ENCODE results near the gene HAUS3.

The HAUS3 gene

DNA sequence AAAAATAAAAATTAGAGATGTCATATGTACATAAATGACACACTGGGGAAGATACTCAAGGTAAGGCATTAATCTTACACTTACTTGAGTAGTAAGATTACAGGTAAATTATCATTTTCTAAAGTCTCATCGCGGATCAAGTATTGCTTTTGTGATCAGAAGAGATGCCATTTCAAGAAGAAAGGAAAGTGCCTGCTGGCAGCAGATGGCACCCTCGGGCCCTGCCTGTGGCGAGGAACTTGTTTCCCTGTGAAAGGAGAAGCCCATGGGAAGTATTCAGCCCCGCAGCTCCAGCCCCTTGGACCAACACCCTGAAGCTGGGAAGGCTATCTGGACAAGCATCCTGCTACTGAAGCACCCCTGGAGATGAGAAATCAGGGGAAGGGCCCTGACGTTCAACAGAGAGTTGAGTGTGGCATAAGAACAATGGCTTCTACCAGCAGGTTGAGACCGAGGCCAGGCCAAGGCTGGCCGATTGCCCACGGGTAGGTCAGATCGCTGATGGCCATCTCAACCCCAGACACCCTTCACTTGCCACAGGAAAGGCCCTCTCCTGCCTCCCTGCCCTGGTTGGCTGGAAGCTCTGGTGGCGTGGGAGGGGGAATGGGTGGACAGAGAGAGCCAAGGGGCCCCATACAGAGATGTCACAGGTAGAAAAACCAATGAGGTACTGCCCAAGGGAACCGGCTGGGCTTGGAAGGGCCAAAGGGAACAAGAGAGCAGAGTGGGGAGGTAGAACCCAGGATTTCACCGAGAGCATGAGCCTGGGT, 38.8 kb upstream of the HAUS3 start:
- DNase-seq (ENCODE audit: low read depth in 1 of 2, low spot score in 1 of 2) = peak in 1 of 2 experiments; percentile 33
- no peak for TF ChIP-seq SPI1 (IDR thresholded peaks at IDR 0.05; ENCODE audit: borderline replicate concordance, low read depth)
- TF ChIP-seq CTCF (IDR thresholded peaks at IDR 0.05; ENCODE audit: insufficient read depth, low read length) = no peak
- no peak for TF ChIP-seq GABPA (IDR thresholded peaks at IDR 0.05; ENCODE audit: low read depth)
- no peak for TF ChIP-seq POLR2AphosphoS5 (IDR thresholded peaks at IDR 0.05; ENCODE audit: low read depth)
- no peak for TF ChIP-seq REST (IDR thresholded peaks at IDR 0.05; ENCODE audit: insufficient replicate concordance, low read depth)
- no peak overlapping the region for H3K27ac ChIP-seq (replicated peaks)
- no peaks in the 10 kb centered on the region for H3K27me3 ChIP-seq (ENCODE audit: insufficient read depth, poor library complexity, severe bottlenecking)
- H3K4me3 ChIP-seq (replicated peaks; ENCODE audit: insufficient read depth, low read length) = no peak overlapping the region

- no peak for DNase-seq (ENCODE audit: low read depth in 1 of 2, low spot score in 1 of 2)
- Histone ChIP-seq H3K27me3 (ENCODE audit: insufficient read depth, poor library complexity, severe bottlenecking) (no peaks in the 10 kb centered on the region), H3K27ac (replicated peaks) (no peak overlapping the region), H3K4me3 (replicated peaks; ENCODE audit: insufficient read depth, low read length) (no peak overlapping the region)
- TF ChIP-seq CTCF (IDR thresholded peaks at IDR 0.05; ENCODE audit: insufficient read depth, low read length) = no peak
- TF ChIP-seq GABPA (IDR thresholded peaks at IDR 0.05; ENCODE audit: low read depth) = no peak
- TF ChIP-seq REST (IDR thresholded peaks at IDR 0.05; ENCODE audit: insufficient replicate concordance, low read depth) = no peak
- no peak for TF ChIP-seq POLR2AphosphoS5 (IDR thresholded peaks at IDR 0.05; ENCODE audit: low read depth)
- no peak for TF ChIP-seq SPI1 (IDR thresholded peaks at IDR 0.05; ENCODE audit: borderline replicate concordance, low read depth)
Observed at GRCh38 chr4:2277956-2278355, 36.0 kb upstream of the HAUS3 start.

- no peaks in the 10 kb centered on the region for H3K27me3 ChIP-seq (ENCODE audit: insufficient read depth, poor library complexity, severe bottlenecking)
- no peak for DNase-seq (ENCODE audit: low read depth in 1 of 2, low spot score in 1 of 2)
- H3K4me3 ChIP-seq (replicated peaks; ENCODE audit: insufficient read depth, low read length) = no peak overlapping the region
- TF ChIP-seq CTCF (IDR thresholded peaks at IDR 0.05; ENCODE audit: insufficient read depth, low read length) (no peak), POLR2AphosphoS5 (IDR thresholded peaks at IDR 0.05; ENCODE audit: low read depth) (no peak), SPI1 (IDR thresholded peaks at IDR 0.05; ENCODE audit: borderline replicate concordance, low read depth) (no peak), REST (IDR thresholded peaks at IDR 0.05; ENCODE audit: insufficient replicate concordance, low read depth) (no peak), GABPA (IDR thresholded peaks at IDR 0.05; ENCODE audit: low read depth) (no peak)
- H3K27ac ChIP-seq (replicated peaks) = no peak overlapping the region
Observed at GRCh38 chr4:2276581-2277325, 34.8 kb upstream of the HAUS3 start.
